Caco-2 (cell line): ENCODE results near the gene KDM8. TPM values are rescaled to one million over a fixed set of nuclear protein-coding genes. Genes with fewer than 3 reads are reported as not detected.

Experiments used
- BruUV-seq: library from RNA; stranded (reverse); fragments of 400-500 nt; replicated peaks from 2 replicates; lab custom pipeline; 2021; lab: Mats Ljungman, UMichigan
- CTCF ChIA-PET: fragments of 300-600 bp; sonication (Branson Sonifier 250); formaldehyde crosslinking; loops from one replicate; lab custom pipeline; 2022; ENCODE audit warnings: antibody characterized with exemption; lab: Charles Lee
- POLR2A ChIA-PET: fragments of 300-600 bp; sonication (Branson Sonifier 250); formaldehyde crosslinking; loops from one replicate; lab custom pipeline; 2022; ENCODE audit warnings: antibody characterized with exemption; lab: Charles Lee
- DNase-seq, 2 experiments: peaks; one replicate each; pipeline versions ENCODE4 v3.0.0 to v3.0.0-alpha.2; 2020 to 2022
- H3K27me3 ChIP-seq: replicated peaks from 2 replicates; pipeline ENCODE4 v1.6.0; 2011; ENCODE audit warnings: low read length; ENCODE audit not compliant: control insufficient read depth, insufficient read depth
- H3K36me3 ChIP-seq: 2 replicates; pipeline ENCODE4 v1.5.1; 2011; ENCODE audit warnings: low read length; ENCODE audit not compliant: control insufficient read depth, insufficient read depth
- H3K4me1 ChIP-seq: fragments of 250-450 bp; sonication (Bioruptor Pico); 2 replicates; pipeline ENCODE4 v1.5.1; 2020; ENCODE audit warnings: mild to moderate bottlenecking
- H3K4me3 ChIP-seq: 2 replicates; pipeline ENCODE4 v1.5.1; 2011; ENCODE audit warnings: low read depth, mild to moderate bottlenecking, control low read depth, low read length
- H3K9me3 ChIP-seq: fragments of 250-450 bp; sonication (Bioruptor Pico); 2 replicates; pipeline ENCODE4 v1.5.1; 2020; ENCODE audit warnings: mild to moderate bottlenecking, moderate library complexity
- H3K27ac Mint-ChIP-seq: one replicate; pipeline ENCODE4 v1.8.0; 2022; ENCODE audit warnings: mixed read lengths; ENCODE audit not compliant: unreplicated experiment
- H3K27me3 Mint-ChIP-seq: one replicate; pipeline ENCODE4 v1.8.0; 2022; ENCODE audit warnings: mixed read lengths; ENCODE audit not compliant: insufficient read depth, unreplicated experiment
- H3K36me3 Mint-ChIP-seq: one replicate; pipeline ENCODE4 v1.8.0; 2022; ENCODE audit warnings: mild to moderate bottlenecking, mixed read lengths; ENCODE audit not compliant: insufficient read depth, unreplicated experiment
- H3K4me1 Mint-ChIP-seq: one replicate; pipeline ENCODE4 v1.8.0; 2022; ENCODE audit warnings: low read depth, mixed read lengths; ENCODE audit not compliant: unreplicated experiment
- H3K4me3 Mint-ChIP-seq: one replicate; pipeline ENCODE4 v1.8.0; 2022; ENCODE audit warnings: mild to moderate bottlenecking, moderate library complexity, mixed read lengths; ENCODE audit not compliant: unreplicated experiment
- H3K9me3 Mint-ChIP-seq: one replicate; pipeline ENCODE4 v1.8.0; 2022; ENCODE audit warnings: mixed read lengths; ENCODE audit not compliant: unreplicated experiment
- intact Hi-C: fragments of 100-400 bp; cut with micrococcal nuclease; formaldehyde crosslinking; loops from one replicate; pipeline ENCODE4 v1.10.0; 2022; ENCODE audit not compliant: unreplicated experiment
- total RNA-seq: library from RNA; stranded (reverse); gene quantifications from 2 replicates; pipeline ENCODE4 v1.2.3, GENCODE V29; 2022
- TF ChIP-seq, protein P1 (sequence below), 2 experiments: fragments of 200-600 bp in 1 of 2; IDR thresholded peaks; 1 replicate in 1 of 2; 2 replicates in 1 of 2; pipeline versions ENCODE4 v1.5.1 to v1.8.0; 2011 to 2022; ENCODE audit warnings: antibody characterized with exemption in 1 of 2, control low read depth in 1 of 2, inconsistent platforms in 1 of 2, low read depth in 1 of 2, low read length in 1 of 2, mild to moderate bottlenecking in 1 of 2, moderate library complexity in 1 of 2; ENCODE audit not compliant: insufficient read depth in 1 of 2, severe bottlenecking in 1 of 2, unreplicated experiment in 1 of 2

Gene KDM8
- total RNA-seq, 1 experiment from 2014 or later = 7.0 TPM

DNA sequence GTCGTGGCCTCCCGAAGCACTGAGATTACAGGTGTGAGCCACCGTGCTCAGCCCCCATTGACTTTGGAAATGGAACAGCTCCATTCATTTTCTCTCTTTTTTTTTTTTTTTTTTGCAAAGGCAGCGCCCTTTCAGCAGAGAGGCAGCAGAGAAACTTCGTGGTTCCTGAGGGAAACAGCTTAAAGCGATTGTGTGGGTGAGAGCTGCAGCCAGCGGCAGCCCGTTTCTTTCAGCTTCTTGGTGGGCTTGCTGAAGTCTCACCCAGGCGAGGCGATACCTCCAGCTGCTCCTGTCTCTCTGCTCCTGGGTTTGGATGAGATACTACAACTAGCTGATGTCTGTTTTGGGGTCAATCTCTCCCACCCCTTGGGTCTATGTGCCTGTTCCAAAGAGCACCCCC is 7.7 kb downstream of the KDM8 start:
- Histone ChIP-seq H3K27me3 (no peaks in the 10 kb centered on the region), H3K4me3 (no peak overlapping the region), H3K36me3 (no peaks in the 10 kb centered on the region), H3K4me1 (no peaks in the 10 kb centered on the region), H3K9me3 (no peaks in the 10 kb centered on the region)
- CTCF ChIA-PET = no interaction called here
- intact Hi-C loops = loop anchor here (10.0 kb wide), 1 partner anchor 56 kb away; no protein-coding TSS in a partner anchor
- TF ChIP-seq, protein P1, sequence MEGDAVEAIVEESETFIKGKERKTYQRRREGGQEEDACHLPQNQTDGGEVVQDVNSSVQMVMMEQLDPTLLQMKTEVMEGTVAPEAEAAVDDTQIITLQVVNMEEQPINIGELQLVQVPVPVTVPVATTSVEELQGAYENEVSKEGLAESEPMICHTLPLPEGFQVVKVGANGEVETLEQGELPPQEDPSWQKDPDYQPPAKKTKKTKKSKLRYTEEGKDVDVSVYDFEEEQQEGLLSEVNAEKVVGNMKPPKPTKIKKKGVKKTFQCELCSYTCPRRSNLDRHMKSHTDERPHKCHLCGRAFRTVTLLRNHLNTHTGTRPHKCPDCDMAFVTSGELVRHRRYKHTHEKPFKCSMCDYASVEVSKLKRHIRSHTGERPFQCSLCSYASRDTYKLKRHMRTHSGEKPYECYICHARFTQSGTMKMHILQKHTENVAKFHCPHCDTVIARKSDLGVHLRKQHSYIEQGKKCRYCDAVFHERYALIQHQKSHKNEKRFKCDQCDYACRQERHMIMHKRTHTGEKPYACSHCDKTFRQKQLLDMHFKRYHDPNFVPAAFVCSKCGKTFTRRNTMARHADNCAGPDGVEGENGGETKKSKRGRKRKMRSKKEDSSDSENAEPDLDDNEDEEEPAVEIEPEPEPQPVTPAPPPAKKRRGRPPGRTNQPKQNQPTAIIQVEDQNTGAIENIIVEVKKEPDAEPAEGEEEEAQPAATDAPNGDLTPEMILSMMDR (IDR thresholded peaks at IDR 0.05; ENCODE audit: insufficient read depth in 1 of 2, low read depth in 1 of 2, low read length in 1 of 2, severe bottlenecking in 1 of 2, unreplicated experiment in 1 of 2) = no peak
- BruUV-seq = no TSS peak
- no peaks in the 10 kb centered on the region for H3K4me1 Mint-ChIP-seq
- H3K4me3 Mint-ChIP-seq = no peak overlapping the region
- DNase-seq = no peak
- no peaks in the 10 kb centered on the region for H3K9me3 Mint-ChIP-seq
- H3K27me3 Mint-ChIP-seq = no peaks in the 10 kb centered on the region
- POLR2A ChIA-PET = no interaction called here
- no peak overlapping the region for H3K27ac Mint-ChIP-seq
- H3K36me3 Mint-ChIP-seq = no peaks in the 10 kb centered on the region

DNA sequence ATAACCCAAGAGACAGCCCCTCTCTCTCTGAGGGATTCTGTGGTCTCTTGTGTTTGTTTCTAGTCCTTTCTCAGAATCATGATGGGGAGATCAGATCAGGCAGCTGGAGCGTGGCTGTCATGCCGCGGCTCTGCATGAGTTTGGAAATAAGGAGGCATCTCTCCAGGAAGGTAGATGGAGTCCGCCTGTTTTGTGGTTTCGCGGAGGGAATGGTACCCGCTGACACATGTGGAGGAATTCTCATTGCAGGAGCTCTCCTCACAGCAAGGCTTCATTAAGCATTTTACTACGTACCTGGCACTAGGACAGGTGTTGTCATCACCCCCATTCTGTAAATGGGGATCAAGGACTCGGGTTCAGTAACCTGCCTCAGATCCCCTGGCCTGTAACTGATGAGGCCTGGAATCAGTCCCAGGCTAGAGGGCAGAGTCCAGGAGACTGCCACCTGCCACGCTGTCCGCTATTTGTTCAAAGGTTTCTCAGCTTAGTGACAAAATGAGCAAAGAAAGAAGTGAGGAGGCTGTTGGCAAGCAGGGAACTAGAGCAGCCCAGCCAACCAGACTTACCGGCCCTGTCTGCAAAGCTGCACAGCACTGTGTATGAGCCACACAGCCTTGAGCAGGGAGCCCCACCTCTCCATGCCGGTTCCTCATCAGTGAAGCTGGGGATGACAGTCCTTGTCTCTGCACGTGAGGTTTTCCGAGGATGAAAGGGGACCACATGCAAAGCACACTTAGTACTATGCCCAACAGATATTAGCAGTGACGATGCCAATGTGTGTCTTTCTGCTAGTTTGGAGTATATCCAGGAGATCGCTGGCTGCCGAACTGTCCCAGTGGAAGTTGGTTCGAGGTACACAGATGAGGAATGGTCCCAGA is 11.0 kb downstream of the KDM8 start:
- BruUV-seq = no TSS peak
- Histone ChIP-seq H3K4me1 (no peaks in the 10 kb centered on the region), H3K36me3 (no peaks in the 10 kb centered on the region), H3K27me3 (no peaks in the 10 kb centered on the region), H3K4me3 (no peak overlapping the region), H3K9me3 (no peaks in the 10 kb centered on the region)
- CTCF ChIA-PET = no interaction called here
- intact Hi-C loops = loop anchor here (10.0 kb wide), 1 partner anchor 60 kb away; no protein-coding TSS in a partner anchor
- DNase-seq = no peak
- Mint-ChIP-seq H3K27me3 (no peaks in the 10 kb centered on the region), H3K9me3 (no peaks in the 10 kb centered on the region), H3K27ac (no peak overlapping the region), H3K4me1 (no peaks in the 10 kb centered on the region), H3K4me3 (no peak overlapping the region), H3K36me3 (no peaks in the 10 kb centered on the region)
- TF ChIP-seq, protein P1 (IDR thresholded peaks at IDR 0.05; ENCODE audit: insufficient read depth in 1 of 2, low read depth in 1 of 2, low read length in 1 of 2, severe bottlenecking in 1 of 2, unreplicated experiment in 1 of 2) = no peak
- POLR2A ChIA-PET = interaction anchor here (1.0 kb wide), 1 partner anchor 11 kb away, joined by 3 read pairs; the partner anchor contains the start of gene KDM8

DNA sequence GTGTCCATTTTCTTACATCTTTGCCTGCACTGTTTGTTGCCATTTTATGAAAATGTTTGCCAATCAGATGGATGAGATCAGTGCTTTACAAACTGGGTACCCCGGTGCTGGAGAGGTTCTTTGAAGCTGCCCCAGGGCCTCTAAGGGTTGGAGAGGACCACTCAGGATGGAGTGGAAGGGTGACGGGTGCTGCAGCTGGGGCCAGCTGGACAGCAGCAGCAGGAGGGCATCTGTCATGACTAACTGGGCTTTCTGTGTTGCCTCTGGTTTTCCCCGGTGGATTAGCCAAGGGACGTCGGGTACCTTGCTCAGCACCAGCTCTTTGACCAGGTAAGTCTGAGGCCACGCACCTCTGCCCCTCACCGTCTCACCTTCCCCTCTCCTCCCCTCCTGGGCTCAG is 12.3 kb downstream of the KDM8 start:
- Mint-ChIP-seq H3K27me3 (no peaks in the 10 kb centered on the region), H3K9me3 (no peaks in the 10 kb centered on the region), H3K27ac (no peak overlapping the region), H3K4me3 (no peak overlapping the region), H3K4me1 (no peaks in the 10 kb centered on the region), H3K36me3 (no peaks in the 10 kb centered on the region)
- Histone ChIP-seq H3K27me3 (no peaks in the 10 kb centered on the region), H3K36me3 (no peaks in the 10 kb centered on the region), H3K9me3 (no peaks in the 10 kb centered on the region), H3K4me3 (no peak overlapping the region), H3K4me1 (no peaks in the 10 kb centered on the region)
- TF ChIP-seq, protein P1 (IDR thresholded peaks at IDR 0.05; ENCODE audit: insufficient read depth in 1 of 2, low read depth in 1 of 2, low read length in 1 of 2, severe bottlenecking in 1 of 2, unreplicated experiment in 1 of 2) = no peak
- intact Hi-C loops = loop anchor here (10.0 kb wide), 1 partner anchor 61 kb away; no protein-coding TSS in a partner anchor
- no peak for DNase-seq
- CTCF ChIA-PET = no interaction called here
- no TSS peak for BruUV-seq
- POLR2A ChIA-PET = no interaction called here
